Stimulated activated CD8-positive, alpha-beta memory T cell treated with anti-CD3 and anti-CD28 coated beads, Interleukin-4, amount 100 ng/mL, for 4 hours (primary cell): ENCODE measurements around the gene BIRC2.
"Not testable (repeated sequence)": the region's sequence is repeated elsewhere in the genome, so short reads cannot be mapped to it uniquely, and the experiment has no call there.

Experiments
- DNase-seq, 2 donors: peaks; one replicate each; pipeline ENCODE4 v3.0.0-alpha.2; 2020; ENCODE audit warnings: low read depth in 2 of 2, low spot score in 1 of 2

Gene BIRC2

DNA sequence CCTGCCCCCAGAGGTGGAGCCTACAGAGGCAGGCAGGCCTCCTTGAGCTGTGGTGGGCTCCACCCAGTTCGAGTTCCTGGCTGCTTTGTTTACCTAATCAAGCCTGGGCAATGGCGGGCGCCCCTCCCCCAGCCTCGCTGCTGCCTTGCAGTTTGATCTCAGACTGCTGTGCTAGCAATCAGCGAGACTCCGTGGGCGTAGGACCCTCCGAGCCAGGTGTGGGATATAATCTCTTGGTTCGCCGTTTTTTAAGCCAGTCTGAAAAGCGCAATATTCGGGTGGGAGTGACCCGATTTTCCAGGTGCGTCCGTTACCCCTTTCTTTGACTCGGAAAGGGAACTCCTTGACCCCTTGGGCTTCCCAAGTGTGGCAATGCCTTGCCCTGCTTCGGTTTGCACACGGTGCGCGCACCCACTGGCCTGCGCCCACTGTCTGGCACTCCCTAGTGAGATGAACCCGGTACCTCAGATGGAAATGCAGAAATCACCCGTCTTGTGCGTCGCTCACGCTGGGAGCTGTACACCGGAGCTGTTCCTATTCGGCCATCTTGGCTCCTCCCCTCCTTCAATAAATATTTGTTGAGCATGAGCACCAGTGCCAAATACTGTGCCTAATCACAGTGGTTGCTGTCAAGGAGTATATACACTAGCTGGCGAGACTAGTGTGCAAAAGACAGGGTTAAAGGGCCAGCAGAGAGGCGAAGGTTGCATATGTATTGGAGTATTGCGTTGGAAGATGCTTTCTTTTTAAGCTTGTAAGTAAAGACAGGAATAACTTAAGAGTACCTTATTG lies 27.8 kb downstream of the BIRC2 start:
- not testable (repeated sequence) for DNase-seq

GRCh38 chr11:102375720-102376399 lies 28.8 kb downstream of the BIRC2 start:
- no peak for DNase-seq

- no peak for DNase-seq
Observed at GRCh38 chr11:102377891-102378290, 30.9 kb downstream of the BIRC2 start.

GRCh38 chr11:102378818-102379217 lies 31.8 kb downstream of the BIRC2 start:
- no peak for DNase-seq

GRCh38 chr11:102382384-102382783 lies 35.4 kb downstream of the BIRC2 start:
- DNase-seq, result no peak

GRCh38 chr11:102383839-102384238 lies 36.8 kb downstream of the BIRC2 start:
- no peak for DNase-seq

DNA sequence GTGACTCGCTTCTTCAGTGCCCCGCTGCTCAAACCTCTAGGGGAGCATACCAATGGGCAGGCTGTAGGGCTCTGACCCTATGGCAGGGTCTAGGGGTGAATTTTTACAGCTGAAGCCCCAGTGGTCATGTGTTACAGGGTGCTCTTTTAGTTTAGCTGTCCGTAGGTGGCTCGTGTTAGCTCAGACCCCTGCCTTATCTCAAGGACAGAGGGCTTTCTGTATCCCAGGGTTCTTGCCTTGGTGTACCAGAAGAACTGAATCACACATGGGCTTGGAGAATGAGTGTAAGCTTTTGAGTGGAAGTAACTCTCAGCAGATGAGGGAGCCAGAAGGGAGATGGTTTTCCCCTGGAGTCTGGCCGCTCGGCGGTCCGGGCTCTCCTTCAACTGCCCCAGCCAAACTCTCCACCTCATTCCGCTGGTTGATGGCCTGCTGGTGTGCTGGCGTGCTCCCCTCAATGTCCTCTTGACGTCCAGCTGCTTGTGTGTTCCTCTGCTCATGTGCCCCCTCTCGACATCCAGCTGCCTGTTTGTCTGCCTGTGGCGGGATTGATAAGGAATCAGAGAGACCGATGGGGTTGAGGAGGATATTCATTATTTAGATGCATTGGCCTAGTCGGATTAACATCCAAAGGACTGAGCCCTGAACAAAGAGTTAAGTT lies 37.5 kb downstream of the BIRC2 start:
- DNase-seq, result no peak

GRCh38 chr11:102385085-102386007 lies 38.3 kb downstream of the BIRC2 start:
- DNase-seq, result no peak

DNA sequence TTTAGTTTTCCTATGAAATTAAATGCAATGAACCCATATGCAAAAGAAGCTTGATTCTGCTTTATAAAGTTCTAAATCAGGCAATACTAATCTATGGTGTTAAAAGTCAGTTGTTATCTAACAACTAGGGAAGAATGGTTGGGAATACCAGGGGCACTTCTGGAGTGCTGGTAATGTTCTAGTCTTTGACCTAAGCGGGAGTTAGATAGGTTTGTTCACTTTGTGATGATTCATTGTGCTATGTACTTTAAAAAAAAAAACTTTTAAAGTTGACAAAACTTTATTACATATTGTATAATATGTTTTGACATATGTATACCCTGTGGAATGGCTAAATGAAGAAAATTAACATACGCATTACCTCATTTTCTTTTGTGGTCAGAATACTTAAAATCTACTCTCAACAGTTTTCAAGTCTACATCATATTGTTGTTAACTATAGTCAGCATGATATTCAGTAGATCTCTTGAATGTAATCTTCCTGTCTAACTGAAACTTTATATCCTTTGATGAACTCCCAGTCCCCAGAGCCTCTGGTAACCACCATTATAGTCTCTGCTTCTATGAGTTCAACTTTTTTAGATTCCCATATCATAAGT lies 39.2 kb downstream of the BIRC2 start:
- DNase-seq, result no peak

DNA sequence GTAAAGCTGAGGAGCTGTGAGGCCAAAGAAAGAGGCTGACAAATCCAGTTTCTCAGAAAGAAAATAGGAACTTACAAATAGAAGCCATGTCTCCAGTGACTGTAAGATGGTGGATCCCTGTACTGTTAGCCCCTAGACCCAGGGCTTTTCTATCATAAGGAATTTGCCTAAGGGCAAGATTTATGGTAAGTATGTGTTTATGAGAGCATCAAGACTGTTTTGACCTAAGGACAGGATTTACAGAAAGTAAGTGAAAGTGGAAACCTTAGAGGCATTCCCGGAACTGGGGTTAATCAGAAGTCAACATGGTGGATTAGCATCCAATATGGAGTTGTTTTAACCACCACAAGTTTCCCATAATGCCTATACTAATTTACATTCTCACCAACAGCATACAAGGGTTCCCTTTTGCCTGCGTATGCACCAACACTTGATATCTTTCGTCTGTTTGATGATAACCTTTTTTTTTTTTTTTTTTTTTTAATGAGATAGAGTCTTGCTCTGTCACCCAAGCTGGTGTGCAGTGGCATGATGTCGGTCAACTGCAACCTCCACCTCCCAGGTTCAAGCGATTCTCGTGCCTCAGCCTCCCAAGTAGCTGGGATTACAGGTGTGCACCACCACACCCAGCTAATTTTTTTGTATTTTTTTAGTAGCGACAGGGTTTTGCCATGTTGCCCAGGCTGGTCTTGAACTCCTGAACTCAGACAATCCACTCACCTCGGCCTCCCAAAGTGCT lies 40.2 kb downstream of the BIRC2 start:
- DNase-seq, result no peak

- no peak for DNase-seq
Observed at GRCh38 chr11:102389253-102389652, 42.2 kb downstream of the BIRC2 start.

GRCh38 chr11:102390667-102391465 lies 43.9 kb downstream of the BIRC2 start:
- DNase-seq, result peak; percentile 10 to 17

DNA sequence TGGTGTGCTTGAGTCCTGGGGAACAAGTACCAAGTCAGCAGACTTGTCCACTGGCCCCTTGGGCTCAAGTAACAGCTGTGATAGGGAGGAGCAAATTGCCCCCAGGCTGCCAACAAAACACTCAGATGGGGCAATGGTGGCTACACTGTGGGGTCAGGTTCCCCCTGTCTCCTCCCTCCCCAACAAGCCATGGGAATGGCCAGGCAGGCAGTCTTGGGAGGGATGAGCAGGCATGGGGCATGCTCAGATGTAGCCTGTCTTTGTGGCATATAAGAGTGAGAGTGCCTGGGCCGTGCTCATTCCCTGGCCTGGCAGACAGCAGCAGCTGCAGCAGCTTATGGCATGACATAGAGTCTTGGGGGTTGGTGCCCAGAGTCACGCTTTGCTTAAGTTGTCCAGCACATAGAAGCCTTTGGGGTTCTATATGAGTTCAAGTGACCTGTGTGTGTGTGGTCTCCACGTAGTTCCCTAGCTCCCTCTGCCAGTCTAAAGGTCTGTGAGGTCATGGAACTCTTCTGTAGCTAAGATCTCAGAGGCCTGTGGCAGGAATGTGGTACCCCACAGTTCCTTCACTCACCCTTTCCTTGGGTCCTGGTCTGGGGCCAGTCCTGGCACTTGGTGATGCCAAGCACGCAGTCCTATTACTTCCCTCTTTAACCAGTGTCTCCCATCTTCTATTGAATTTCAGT lies 44.7 kb downstream of the BIRC2 start:
- no peak for DNase-seq

GRCh38 chr11:102393272-102393730 lies 46.3 kb downstream of the BIRC2 start:
- DNase-seq, result no peak

- no peak for DNase-seq
Observed at GRCh38 chr11:102395720-102396393, 48.8 kb downstream of the BIRC2 start.

DNA sequence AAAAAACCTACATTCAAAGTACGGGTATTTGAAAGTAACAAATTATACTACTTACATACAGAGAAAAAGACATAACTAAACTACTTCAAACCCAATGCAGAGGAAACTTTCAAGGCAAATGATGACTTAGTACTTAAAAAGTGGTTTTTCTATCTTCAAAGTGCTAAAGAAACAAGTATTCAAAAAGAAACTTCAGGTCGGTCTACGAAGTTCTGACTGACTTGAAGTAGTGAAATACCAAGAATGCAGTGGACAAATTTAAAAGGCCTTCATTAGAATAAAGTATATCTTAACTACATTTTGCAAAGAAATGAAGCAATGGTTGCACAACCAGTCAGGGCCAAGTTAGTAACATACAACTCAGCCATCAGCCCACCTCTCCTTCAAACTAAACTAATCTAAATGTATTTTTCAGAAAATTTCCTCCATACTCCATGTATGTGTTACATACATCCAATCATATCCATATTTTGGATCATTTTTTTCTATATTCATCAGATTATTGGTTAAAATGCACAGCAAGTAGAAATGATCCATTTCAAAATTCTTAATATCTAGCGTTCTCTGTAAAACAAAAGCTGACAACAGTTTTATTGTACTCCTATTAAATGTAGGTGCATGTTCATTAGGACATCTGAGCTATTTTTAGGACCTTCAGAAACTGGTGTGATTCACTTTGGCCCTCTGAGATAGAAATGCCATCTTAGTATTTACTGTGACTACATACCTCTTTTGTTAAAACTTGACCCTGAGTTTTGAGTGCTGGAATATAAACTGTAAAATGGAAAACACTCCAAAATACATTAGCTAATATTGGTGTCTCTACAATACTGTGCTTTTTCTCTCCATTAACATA lies 49.9 kb downstream of the BIRC2 start:
- no peak for DNase-seq

DNA sequence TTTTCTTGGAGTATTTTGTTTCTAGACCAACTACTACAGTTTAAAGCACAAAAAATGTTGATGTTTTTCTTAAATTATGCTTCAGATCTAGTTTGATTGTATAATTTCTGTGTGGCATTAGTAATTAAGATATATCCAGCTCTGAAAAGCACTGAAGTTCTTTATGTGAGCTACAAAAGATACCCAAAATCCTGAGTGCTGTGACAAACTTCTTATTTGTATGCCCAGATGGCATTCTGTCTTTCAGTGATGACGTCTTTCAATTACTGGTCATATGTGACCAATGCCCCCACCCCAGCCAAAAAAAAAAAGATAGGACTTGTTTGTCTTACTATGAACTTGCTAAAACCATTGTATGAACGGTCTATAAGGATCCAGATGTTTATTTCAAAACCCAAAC lies 51.3 kb downstream of the BIRC2 start:
- DNase-seq, result no peak
